PC-3 (cell line): ENCODE measurements around the gene USP15. TPM values are rescaled to one million over a fixed set of nuclear protein-coding genes. Genes with fewer than 3 reads are reported as not detected.

Source experiments
- ATAC-seq: fragments of 200-7000 bp; cut with Tn5 transposase; 2 replicates; pipeline ENCODE4 v1.9.1; 2020; ENCODE audit warnings: mild to moderate bottlenecking, moderate library complexity
- BruUV-seq: library from RNA; stranded (reverse); fragments of 400-500 nt; replicated peaks from 2 replicates; lab custom pipeline; 2021; lab: Mats Ljungman, UMichigan
- CTCF ChIA-PET: fragments of 300-600 bp; sonication (Branson Sonifier 250); formaldehyde crosslinking; loops from one replicate; lab custom pipeline; 2022; ENCODE audit warnings: antibody characterized with exemption; lab: Charles Lee
- POLR2A ChIA-PET: fragments of 300-600 bp; sonication (Branson Sonifier 250); formaldehyde crosslinking; loops from one replicate; lab custom pipeline; 2022; ENCODE audit warnings: antibody characterized with exemption; ENCODE audit not compliant: unreplicated experiment; lab: Charles Lee
- DNase-seq: peaks from one replicate; pipeline ENCODE4 v3.0.0-alpha.2; 2015
- H2AFZ ChIP-seq: fragments of 300-600 bp; sonication (generic); 2 replicates; pipeline ENCODE4 v1.6.0; 2016; ENCODE audit warnings: antibody characterized with exemption, low read length
- H3F3A ChIP-seq: fragments of 300-600 bp; sonication (generic); one replicate; pipeline ENCODE4 v1.6.0; 2017; ENCODE audit warnings: antibody characterized with exemption, low read length, control low read depth, mild to moderate bottlenecking; ENCODE audit not compliant: unreplicated experiment
- H3K27ac ChIP-seq: fragments of 300-600 bp; sonication (generic); 2 replicates; pipeline ENCODE4 v1.5.1; 2016; ENCODE audit warnings: mild to moderate bottlenecking, low read length
- H3K27me3 ChIP-seq: fragments of 300-600 bp; sonication (generic); 2 replicates; pipeline ENCODE4 v1.6.1; 2016; ENCODE audit warnings: low read length, mixed read lengths
- H3K36me3 ChIP-seq: fragments of 300-600 bp; sonication (generic); 2 replicates; pipeline ENCODE4 v1.6.1; 2016; ENCODE audit warnings: low read depth, mixed run types, low read length, mixed read lengths
- H3K4me1 ChIP-seq: fragments of 300-600 bp; sonication (generic); 2 replicates; pipeline ENCODE4 v1.5.1; 2016; ENCODE audit warnings: low read length; ENCODE audit not compliant: insufficient read depth
- H3K4me2 ChIP-seq: fragments of 300-600 bp; sonication (generic); 2 replicates; pipeline ENCODE4 v1.6.0; 2016; ENCODE audit warnings: low read length
- H3K4me3 ChIP-seq: fragments of 300-600 bp; sonication (generic); 2 replicates; pipeline ENCODE4 v1.5.1; 2016; ENCODE audit warnings: mild to moderate bottlenecking, low read length, mixed read lengths
- H3K79me2 ChIP-seq: fragments of 300-600 bp; sonication (generic); 2 replicates; pipeline ENCODE4 v1.6.1; 2017; ENCODE audit warnings: low read length, mixed read lengths
- H3K9ac ChIP-seq: fragments of 300-600 bp; sonication (generic); 2 replicates; pipeline ENCODE4 v1.6.0; 2016; ENCODE audit warnings: mild to moderate bottlenecking, low read length
- H3K9me2 ChIP-seq: fragments of 300-600 bp; sonication (generic); replicated peaks from 2 replicates; pipeline ENCODE4 v1.6.1; 2016; ENCODE audit warnings: mixed run types, low read length, mixed read lengths
- H3K9me3 ChIP-seq: fragments of 300-600 bp; sonication (generic); 2 replicates; pipeline ENCODE4 v1.6.1; 2016; ENCODE audit warnings: low read length, mixed read lengths
- H4K20me1 ChIP-seq: fragments of 300-600 bp; sonication (generic); 2 replicates; pipeline ENCODE4 v1.6.1; 2016; ENCODE audit warnings: low read length, mixed read lengths
- CTCF ChIP-seq: fragments of 300-600 bp; sonication (generic); conservative IDR thresholded peaks from 2 replicates; pipeline ENCODE4 v1.5.1; 2017; ENCODE audit warnings: antibody characterized with exemption, low read depth, mild to moderate bottlenecking, low read length
- EZH2 ChIP-seq: fragments of 300-600 bp; sonication (generic); IDR thresholded peaks from one replicate; pipeline ENCODE4 v1.6.1; 2017; ENCODE audit warnings: antibody characterized with exemption, mild to moderate bottlenecking, low read length; ENCODE audit not compliant: unreplicated experiment
- EZH2phosphoT487 ChIP-seq: fragments of 300-600 bp; sonication (generic); IDR thresholded peaks from 2 replicates; pipeline ENCODE4 v1.6.1; 2018; ENCODE audit warnings: mild to moderate bottlenecking, antibody characterized with exemption, low read length, borderline replicate concordance
- intact Hi-C: fragments of 100-400 bp; cut with micrococcal nuclease; formaldehyde crosslinking; loops from 2 replicates; pipeline ENCODE4 v1.9.0; 2023
- total RNA-seq: library from RNA; depleted of rRNA; stranded (reverse); fragments of >200 nt; gene quantifications from 2 replicates; pipeline ENCODE4 v1.2.3, GENCODE V29; 2014

The USP15 gene
- total RNA-seq, 1 experiment from 2014 or later: 46.1 TPM

GRCh38 chr12:62320054-62320453, 59.9 kb downstream of the USP15 start:
- H3K27ac ChIP-seq: no peak overlapping the region
- POLR2A ChIA-PET: no interaction called here
- BruUV-seq: no TSS peak
- H3K4me2 ChIP-seq: no peak overlapping the region
- no peaks in the 10 kb centered on the region for H3K9me2 ChIP-seq
- H3K4me1 ChIP-seq: no peaks in the 10 kb centered on the region
- no peaks in the 10 kb centered on the region for H3K27me3 ChIP-seq
- H3K4me3 ChIP-seq: no peak overlapping the region
- H2AFZ ChIP-seq: no peak overlapping the region
- peaks cover 18% of the 10 kb centered on the region for H3K36me3 ChIP-seq
- no peak for ATAC-seq
- H3K9me3 ChIP-seq: no peaks in the 10 kb centered on the region
- DNase-seq: no peak
- CTCF ChIA-PET: no interaction called here
- no peaks in the 10 kb centered on the region for H3K79me2 ChIP-seq
- no peaks in the 10 kb centered on the region for H3F3A ChIP-seq
- no peak overlapping the region for H3K9ac ChIP-seq
- intact Hi-C loops: no loop called here
- no peak for TF ChIP-seq CTCF
- TF ChIP-seq EZH2: no peak
- no peak for TF ChIP-seq EZH2phosphoT487
- H4K20me1 ChIP-seq: no peaks in the 10 kb centered on the region

- peaks cover 5% of the 10 kb centered on the region; the same call in 1 of the 2 replicates for H3K79me2 ChIP-seq
- no peaks in the 10 kb centered on the region for H3F3A ChIP-seq
- no peak overlapping the region for H3K4me3 ChIP-seq
- no peak overlapping the region for H2AFZ ChIP-seq
- H3K9me3 ChIP-seq: no peaks in the 10 kb centered on the region
- TF ChIP-seq EZH2: no peak
- TF ChIP-seq CTCF: no peak
- no peak for TF ChIP-seq EZH2phosphoT487
- H3K4me2 ChIP-seq: no peak overlapping the region
- no peak overlapping the region for H3K27ac ChIP-seq
- H4K20me1 ChIP-seq: 0 out of 2 replicates have a peak, but pooled peaks cover 6% of the 10 kb centered on the region
- no peaks in the 10 kb centered on the region for H3K9me2 ChIP-seq
- H3K27me3 ChIP-seq: no peaks in the 10 kb centered on the region
- ATAC-seq (no peak), DNase-seq (no peak)
- no peaks in the 10 kb centered on the region for H3K4me1 ChIP-seq
- BruUV-seq: no TSS peak
- ChIA-PET POLR2A (no interaction called here), CTCF (interaction anchor here (0.6 kb wide), 1 partner anchor 1446 kb away, joined by 3 read pairs; no protein-coding TSS in a partner anchor)
- no peak overlapping the region for H3K9ac ChIP-seq
- peaks cover 21% of the 10 kb centered on the region for H3K36me3 ChIP-seq
- intact Hi-C loops: no loop called here
These were observed 63.2 kb downstream of the USP15 start for GRCh38 chr12:62323386-62323785.

GRCh38 chr12:62328296-62328921, 68.2 kb downstream of the USP15 start:
- BruUV-seq: no TSS peak
- H3K27ac ChIP-seq: no peak overlapping the region

More at GRCh38 chr12:62328296-62328921, 68.2 kb downstream of the USP15 start:
- H3K27me3 ChIP-seq: no peaks in the 10 kb centered on the region
- ATAC-seq (no peak), DNase-seq (no peak)
- ChIA-PET CTCF (no interaction called here), POLR2A (no interaction called here)
- H3K9me3 ChIP-seq: no peaks in the 10 kb centered on the region
- 0 out of 2 replicates have a peak, but pooled peaks cover 6% of the 10 kb centered on the region for H4K20me1 ChIP-seq
- H3K79me2 ChIP-seq: peaks cover 5% of the 10 kb centered on the region; the same call in 1 of the 2 replicates
- intact Hi-C loops: no loop called here
- no peaks in the 10 kb centered on the region for H3K4me1 ChIP-seq
- H3K4me2 ChIP-seq: no peak overlapping the region
- no peak overlapping the region for H3K4me3 ChIP-seq
- H3F3A ChIP-seq: no peaks in the 10 kb centered on the region
- H3K9ac ChIP-seq: no peak overlapping the region
- H3K9me2 ChIP-seq: no peaks in the 10 kb centered on the region
- no peak for TF ChIP-seq EZH2phosphoT487
- TF ChIP-seq EZH2: no peak
- no peak for TF ChIP-seq CTCF
- no peak overlapping the region for H2AFZ ChIP-seq
- peaks cover 7% of the 10 kb centered on the region; the same call in 1 of the 2 replicates for H3K36me3 ChIP-seq
